ENCODE data around the gene BCO2. TPM values are rescaled to one million over a fixed set of nuclear protein-coding genes. Genes with fewer than 3 reads are reported as not detected.

BCO2 gene
- polyA plus RNA-seq, 1 donor from 2014 or later = 0.30 TPM

DNA sequence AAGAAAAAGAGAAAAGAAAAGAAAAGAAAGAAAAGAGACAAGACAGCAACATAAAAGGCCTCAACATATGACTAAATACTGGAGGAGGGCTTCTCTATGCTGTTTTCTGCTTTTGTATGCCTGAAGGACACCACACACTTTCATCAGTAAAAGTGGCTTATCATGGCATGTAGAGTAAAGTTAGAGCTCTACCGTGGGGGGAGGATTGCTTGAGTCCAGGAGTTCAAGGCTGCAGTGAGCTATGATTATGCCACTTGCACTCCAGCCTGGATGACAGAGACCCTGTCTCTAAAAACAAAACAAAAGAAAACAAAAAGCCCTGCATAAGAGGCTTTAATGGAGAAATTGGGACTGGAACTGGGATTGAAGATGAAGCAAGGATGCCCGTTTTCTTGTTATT lies 56.6 kb downstream of the BCO2 start:
- Mint-ChIP-seq H3K27ac (no peak overlapping the region), H3K4me3 (peak overlapping the region in 1 of 4 donors; percentile 14), H3K27me3 (no peaks in the 10 kb centered on the region), H3K4me1 (peaks cover 17 to 23% (median 21%) of the 10 kb centered on the region in 3 donors), H3K9me3 (no peaks in the 10 kb centered on the region), H3K36me3 (peaks cover 10% of the 10 kb centered on the region)

DNA sequence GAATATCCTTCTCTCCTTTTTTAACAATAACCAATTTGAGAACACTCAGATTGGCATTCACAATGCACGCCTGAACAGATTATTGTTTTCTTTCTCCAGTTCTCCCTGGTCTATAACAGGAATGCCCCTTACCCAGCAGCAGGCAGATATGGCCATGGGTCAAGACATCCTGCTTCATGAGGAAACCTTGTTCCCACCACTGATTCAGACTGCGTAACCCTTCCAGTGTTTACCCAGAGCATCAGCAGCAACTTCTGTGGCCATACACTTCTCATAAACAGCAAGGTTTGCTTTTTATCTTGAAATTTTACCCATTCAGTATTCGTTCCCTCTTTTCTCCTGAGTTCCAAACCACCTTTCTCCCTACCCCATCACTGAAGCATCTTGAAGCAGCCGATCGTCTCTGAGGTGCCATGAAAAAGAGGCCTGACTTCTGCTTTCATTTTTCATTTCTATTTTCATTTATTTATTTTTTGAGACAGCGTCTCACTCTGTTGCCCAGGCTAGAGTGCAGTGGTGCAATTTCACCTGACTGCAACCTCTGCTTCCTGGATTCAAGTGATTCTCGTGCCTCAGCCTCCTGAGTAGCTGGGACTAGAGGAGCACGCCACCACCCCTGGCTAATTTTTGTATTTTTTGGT lies 60.6 kb downstream of the BCO2 start:
- no peaks in the 10 kb centered on the region for H3K9me3 Mint-ChIP-seq
- peaks cover 6% of the 10 kb centered on the region for H3K36me3 Mint-ChIP-seq
- peaks cover 10 to 11% (median 11%) of the 10 kb centered on the region in 3 donors for H3K4me1 Mint-ChIP-seq
- peak overlapping the region; percentile 46 to 71 (median 58) for H3K4me3 Mint-ChIP-seq
- peak overlapping the region; percentile 1 to 92 (median 72) for H3K27ac Mint-ChIP-seq
- no peaks in the 10 kb centered on the region for H3K27me3 Mint-ChIP-seq

DNA sequence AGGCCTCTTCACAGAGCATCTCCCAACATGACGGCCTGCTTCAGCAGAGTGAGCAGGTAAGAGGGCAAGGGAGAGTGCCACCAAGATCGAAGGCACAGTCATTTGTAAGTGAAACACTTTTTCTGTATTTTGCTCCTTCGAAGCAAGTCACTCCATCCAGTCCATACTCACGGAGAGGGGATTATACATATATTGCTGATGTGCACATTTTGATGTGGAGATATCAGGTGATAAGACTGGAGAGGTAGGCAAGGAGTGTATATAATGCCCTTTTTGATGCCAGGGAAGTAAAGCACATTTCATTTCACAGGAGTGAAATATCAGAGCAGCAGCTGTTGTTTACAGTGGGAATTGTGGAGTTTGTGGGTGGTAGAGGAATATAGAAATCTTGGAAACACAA lies 62.1 kb downstream of the BCO2 start:
- Mint-ChIP-seq H3K27me3 (no peaks in the 10 kb centered on the region), H3K4me3 (no peak overlapping the region), H3K9me3 (no peaks in the 10 kb centered on the region), H3K36me3 (peaks cover 8% of the 10 kb centered on the region), H3K4me1 (peaks cover 10 to 11% (median 11%) of the 10 kb centered on the region in 3 donors), H3K27ac (no peak overlapping the region)

DNA sequence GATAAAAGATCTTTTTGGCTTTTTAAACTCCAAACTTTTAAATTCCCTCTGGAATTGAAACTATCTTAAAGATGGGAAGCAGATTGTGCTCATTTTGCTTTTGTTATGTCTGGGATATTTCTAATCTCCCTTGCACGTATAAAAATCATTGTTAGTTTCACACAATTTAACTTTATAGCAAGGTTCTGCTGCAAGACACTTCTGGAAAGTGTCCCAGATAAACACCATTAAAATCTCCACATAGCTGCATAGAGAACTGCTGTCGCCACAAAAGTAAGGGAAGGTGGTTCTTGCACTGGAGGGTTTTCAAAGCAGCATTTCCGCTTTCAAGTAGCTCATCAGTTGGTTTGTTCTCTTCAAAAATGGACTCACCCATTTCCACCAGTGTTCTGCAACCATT lies 62.7 kb downstream of the BCO2 start:
- H3K9me3 Mint-ChIP-seq = no peaks in the 10 kb centered on the region
- no peaks in the 10 kb centered on the region for H3K27me3 Mint-ChIP-seq
- no peak overlapping the region for H3K27ac Mint-ChIP-seq
- H3K4me1 Mint-ChIP-seq = peaks cover 10 to 11% (median 11%) of the 10 kb centered on the region in 3 donors
- peaks cover 8% of the 10 kb centered on the region for H3K36me3 Mint-ChIP-seq
- H3K4me3 Mint-ChIP-seq = no peak overlapping the region

DNA sequence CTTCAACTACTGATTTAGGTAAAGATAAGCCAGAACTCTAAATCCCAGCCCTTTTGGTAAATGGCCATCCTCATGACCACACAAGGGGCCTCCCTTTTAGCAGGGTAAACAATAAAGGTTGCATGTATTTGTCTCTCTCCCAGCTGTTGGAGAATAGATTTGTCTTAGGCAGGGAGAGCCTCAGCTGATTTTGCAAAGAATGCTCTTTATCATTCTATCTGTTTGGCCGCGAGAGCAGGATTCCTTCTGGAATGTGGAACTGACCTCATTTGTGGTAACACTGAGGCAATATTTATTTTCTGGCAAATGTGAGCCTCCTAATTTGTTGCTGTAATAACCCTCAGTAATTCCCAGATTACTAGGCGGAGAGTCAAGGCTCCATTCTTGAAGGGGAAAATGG lies 66.2 kb downstream of the BCO2 start:
- Mint-ChIP-seq H3K27ac (no peak overlapping the region), H3K4me3 (no peak overlapping the region), H3K4me1 (peaks cover 0 to 3% (median 1%) of the 10 kb centered on the region in 3 donors), H3K36me3 (peaks cover 5% of the 10 kb centered on the region), H3K27me3 (no peaks in the 10 kb centered on the region), H3K9me3 (peaks cover 0 to 6% (median 0%) of the 10 kb centered on the region in 3 donors)

DNA sequence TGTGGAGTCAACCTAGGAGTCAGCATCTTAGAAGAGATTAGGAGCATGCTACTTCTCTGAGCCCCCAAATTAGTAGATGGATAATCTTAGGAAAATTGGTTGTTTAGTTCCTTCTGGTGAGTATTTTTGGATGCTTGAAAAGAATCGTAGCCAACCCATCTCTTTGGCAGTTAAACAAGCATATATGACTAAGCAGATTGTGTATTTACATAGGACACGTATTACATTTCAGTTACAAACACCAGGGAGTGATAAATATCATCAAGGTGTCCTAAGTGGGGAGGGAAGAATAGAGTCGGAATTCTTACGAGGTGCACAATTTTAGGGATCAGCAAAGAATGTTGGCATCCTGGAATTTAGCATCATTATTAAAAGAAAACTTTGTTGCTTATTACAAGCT lies 71.9 kb downstream of the BCO2 start:
- H3K4me1 Mint-ChIP-seq = no peaks in the 10 kb centered on the region
- H3K27me3 Mint-ChIP-seq = no peaks in the 10 kb centered on the region
- H3K4me3 Mint-ChIP-seq = no peak overlapping the region

DNA sequence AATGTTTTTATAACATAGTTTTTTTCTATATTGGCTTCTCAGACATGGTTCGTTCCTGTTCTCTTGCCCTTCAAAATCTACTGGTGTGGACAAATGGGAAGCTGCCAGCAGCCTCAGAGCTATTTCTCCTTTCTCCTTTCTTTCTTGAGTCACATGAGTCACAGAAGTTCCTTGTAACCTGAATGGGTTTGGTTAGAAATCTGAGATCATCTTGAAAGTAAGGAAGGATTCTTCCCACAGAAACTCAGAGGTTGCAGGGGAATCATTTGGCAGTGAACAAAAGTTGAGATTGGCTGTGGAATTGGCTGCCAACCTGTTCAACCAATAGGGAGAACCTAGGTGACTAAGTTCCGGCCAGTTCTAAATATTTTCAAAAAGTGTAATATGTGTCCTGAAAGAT lies 72.9 kb downstream of the BCO2 start:
- Mint-ChIP-seq H3K27me3 (no peaks in the 10 kb centered on the region), H3K4me1 (no peaks in the 10 kb centered on the region), H3K27ac (no peak overlapping the region), H3K4me3 (no peak overlapping the region), H3K36me3 (peaks cover 5% of the 10 kb centered on the region), H3K9me3 (peaks cover 0 to 6% (median 0%) of the 10 kb centered on the region in 3 donors)

More for the DNA sequence above, 71.9 kb downstream of the BCO2 start:
- H3K27ac Mint-ChIP-seq = no peak overlapping the region
- peaks cover 0 to 6% (median 0%) of the 10 kb centered on the region in 3 donors for H3K9me3 Mint-ChIP-seq
- peaks cover 5% of the 10 kb centered on the region for H3K36me3 Mint-ChIP-seq

DNA sequence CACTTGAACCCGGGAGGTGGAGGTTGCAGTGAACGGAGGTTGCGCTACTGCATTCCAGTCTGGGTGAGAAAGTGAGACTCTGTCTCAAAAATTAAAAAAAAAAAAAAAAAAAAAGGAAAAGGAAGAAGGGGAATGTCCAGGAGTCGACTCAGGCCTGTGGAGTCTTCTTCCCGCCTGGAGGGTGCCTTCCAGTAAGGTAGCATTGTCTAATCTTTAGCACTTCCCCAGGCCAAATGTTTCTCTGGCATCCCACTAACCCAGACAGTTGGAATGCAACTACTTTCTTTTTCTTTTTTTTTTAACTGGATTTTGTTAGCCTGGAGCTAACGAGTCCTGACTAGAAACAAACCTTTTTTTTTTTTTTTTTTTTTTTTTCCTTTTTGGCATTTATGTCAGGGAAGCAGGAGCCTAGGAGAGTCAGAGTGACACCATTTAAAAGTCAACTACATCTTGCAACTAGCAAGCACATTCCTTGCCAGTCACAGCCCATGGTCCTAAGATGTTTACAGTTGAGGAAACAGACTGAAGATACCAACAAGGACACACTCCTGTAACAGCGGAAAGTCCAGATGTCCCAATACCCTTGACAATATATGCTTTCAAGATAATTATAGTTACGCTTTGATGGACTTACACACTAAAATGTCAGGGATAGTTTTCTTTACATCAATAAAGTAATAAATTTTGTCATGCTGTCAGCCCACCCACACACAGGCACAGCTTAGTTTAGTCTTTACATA lies 74.7 kb downstream of the BCO2 start:
- Mint-ChIP-seq H3K4me3 (no peak overlapping the region), H3K4me1 (no peaks in the 10 kb centered on the region), H3K9me3 (no peaks in the 10 kb centered on the region), H3K36me3 (peaks cover 5% of the 10 kb centered on the region), H3K27me3 (no peaks in the 10 kb centered on the region), H3K27ac (no peak overlapping the region)

DNA sequence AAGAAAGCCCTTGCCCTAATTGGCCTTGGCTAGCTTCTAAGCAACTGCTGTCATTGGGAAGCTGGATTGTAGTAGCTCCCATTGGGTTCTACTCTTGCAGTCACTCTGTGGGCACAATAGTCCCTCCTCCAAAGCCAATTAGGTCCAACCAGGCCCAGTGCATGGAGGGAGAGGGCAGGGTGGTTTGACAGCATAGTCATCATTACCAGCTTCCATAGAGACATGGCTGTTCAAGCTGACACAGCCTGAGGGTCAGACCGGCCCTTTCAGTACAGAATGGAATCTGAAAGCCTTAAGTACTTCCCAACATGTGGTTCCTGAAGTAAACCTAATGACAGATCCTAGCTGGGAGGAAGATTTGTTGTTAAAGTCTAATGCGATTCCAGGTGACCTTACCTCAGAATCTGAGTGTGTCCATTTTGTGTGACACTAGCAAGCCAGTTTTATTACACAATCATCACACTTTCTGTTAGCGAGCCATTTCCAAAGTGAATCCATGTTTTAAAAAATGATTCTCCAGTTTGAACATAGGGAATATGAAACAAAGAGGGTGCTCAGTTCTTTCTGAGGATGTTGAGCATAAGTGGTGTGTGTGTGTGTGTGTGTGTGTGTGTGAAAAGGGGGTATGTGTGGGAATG lies 78.4 kb downstream of the BCO2 start:
- no peaks in the 10 kb centered on the region for H3K27me3 Mint-ChIP-seq
- no peak overlapping the region for H3K27ac Mint-ChIP-seq
- H3K36me3 Mint-ChIP-seq = peaks cover 3% of the 10 kb centered on the region
- no peak overlapping the region for H3K4me3 Mint-ChIP-seq
- H3K9me3 Mint-ChIP-seq = no peaks in the 10 kb centered on the region
- H3K4me1 Mint-ChIP-seq = no peaks in the 10 kb centered on the region

DNA sequence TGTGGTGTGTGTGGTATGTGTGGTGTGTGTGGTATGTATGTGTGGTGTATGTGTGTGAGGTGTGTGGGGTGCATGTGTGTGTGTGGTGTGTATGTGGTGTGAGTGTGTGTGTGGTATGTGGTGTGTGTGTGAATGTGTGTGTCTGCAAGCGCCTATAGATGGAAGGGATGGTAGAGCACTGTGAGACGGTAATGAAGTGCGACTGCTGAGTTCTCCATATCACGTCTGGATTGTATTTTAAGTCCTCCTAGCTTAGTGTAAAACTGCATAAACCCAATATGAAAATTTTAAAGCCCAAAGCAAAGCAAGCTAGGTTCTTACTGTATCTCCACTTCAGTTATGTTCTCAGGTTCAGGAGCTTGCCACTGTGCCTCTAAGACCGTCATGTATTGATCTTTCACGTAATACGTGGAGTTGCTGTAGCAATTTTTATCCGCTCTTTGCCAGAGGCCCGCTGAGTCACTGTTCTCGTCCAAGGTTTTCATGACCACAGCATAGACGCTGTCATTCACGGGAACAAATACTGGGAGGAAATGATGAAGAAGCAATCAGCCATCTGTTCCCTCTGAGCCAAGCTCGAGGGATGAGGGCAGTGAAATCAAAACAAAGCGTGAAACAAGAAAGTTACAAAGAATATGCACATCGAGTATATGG lies 79.9 kb downstream of the BCO2 start:
- H3K27me3 Mint-ChIP-seq = no peaks in the 10 kb centered on the region
- no peak overlapping the region for H3K27ac Mint-ChIP-seq
- H3K9me3 Mint-ChIP-seq = no peaks in the 10 kb centered on the region
- no peaks in the 10 kb centered on the region for H3K36me3 Mint-ChIP-seq
- no peak overlapping the region for H3K4me3 Mint-ChIP-seq
- H3K4me1 Mint-ChIP-seq = no peaks in the 10 kb centered on the region

DNA sequence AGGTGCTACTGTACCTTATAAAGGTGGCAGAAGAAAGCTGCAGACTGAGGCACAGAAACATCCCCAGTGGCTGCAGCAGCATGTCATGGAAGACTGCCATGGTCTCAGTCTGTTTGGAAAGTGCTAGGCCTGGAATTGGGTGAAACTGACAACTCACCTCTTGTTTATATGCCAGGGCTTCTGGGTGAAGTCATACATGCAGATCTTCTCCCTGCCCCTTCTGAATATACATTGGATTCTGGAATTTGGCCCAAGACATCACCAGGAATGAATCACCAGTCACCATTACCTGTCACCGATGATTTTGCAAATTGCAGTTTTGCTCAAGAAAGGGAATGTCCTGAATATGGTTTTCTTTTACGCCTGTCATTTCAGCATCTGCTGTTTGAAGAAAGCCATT lies 85.2 kb downstream of the BCO2 start, which contains the start of gene PLET1:
Gene PLET1, minus strand, starts transcription at position 371 of the 400 bp plus-strand sequence. Its CDS starts 271 bp downstream, at position 100.
- H3K27ac Mint-ChIP-seq = peak within 1 kb of the TSS in 1 of 3 donors; percentile 48

DNA sequence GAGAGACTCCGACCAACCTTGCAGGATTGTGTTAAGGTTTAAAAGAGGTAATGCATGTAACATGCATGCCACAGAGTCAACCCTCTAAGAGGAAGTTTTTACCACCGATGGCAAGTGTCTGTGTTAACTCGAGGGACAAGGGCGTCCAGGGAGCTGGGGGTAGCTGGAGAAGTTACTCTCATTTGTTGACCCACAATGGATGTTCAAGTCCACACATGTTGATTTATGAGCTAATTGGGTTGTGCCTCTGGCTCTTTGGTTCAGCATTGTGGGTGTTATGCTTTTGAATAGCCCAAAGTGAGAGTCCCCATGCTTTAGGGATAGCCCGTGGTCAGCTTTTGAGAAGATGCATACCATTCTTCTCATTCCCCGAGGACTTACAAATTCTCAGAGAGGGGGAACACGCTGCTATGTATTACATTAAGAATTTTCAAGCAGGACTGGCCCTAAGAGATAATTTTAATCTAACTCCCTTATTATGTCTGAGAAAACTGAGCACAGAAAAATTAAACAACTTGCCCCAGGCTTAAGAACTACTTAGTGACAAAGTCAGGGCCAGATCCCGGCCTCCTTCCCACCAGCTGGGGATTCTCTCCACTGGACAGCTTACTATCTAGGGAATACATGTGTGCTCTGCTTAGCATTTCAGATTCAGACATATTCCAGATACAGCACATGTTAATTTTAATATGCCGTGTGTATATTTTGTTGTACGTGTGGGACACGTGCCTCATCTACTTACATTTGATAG lies 90.5 kb downstream of the BCO2 start:
- Mint-ChIP-seq H3K9me3 (no peaks in the 10 kb centered on the region), H3K4me3 (no peak overlapping the region), H3K4me1 (peaks cover 0 to 2% (median 0%) of the 10 kb centered on the region in 3 donors), H3K36me3 (no peaks in the 10 kb centered on the region), H3K27ac (no peak overlapping the region), H3K27me3 (no peaks in the 10 kb centered on the region)

More for the DNA sequence above, 85.2 kb downstream of the BCO2 start, which contains the start of gene PLET1:
- Mint-ChIP-seq H3K36me3 (no peaks in the 10 kb centered on the region), H3K4me3 (no peak within 1 kb of the TSS), H3K9me3 (no peaks in the 10 kb centered on the region), H3K4me1 (no peaks in the 10 kb centered on the region), H3K27me3 (no peaks in the 10 kb centered on the region)

DNA sequence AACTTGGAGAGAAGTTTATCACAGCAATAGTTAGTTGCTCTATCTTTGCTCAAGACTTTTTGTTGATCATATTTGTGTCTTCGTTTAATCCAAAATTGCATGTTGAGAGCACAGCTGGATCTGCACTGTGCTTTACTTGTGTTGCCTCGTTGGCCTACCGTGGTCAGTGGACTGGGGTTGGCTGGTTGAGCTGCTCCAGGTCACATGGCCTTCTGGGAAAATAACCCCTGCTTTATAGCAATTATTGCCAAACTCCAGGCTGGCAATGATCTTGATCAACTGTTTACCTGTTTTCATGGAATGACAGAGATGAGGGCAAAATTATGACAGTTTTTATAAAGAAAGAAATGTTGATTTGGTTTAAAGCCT lies 91.1 kb downstream of the BCO2 start:
- Mint-ChIP-seq H3K4me3 (no peak overlapping the region), H3K9me3 (no peaks in the 10 kb centered on the region), H3K36me3 (peaks cover 1% of the 10 kb centered on the region), H3K4me1 (peaks cover 3 to 8% (median 3%) of the 10 kb centered on the region in 3 donors), H3K27ac (no peak overlapping the region), H3K27me3 (no peaks in the 10 kb centered on the region)

DNA sequence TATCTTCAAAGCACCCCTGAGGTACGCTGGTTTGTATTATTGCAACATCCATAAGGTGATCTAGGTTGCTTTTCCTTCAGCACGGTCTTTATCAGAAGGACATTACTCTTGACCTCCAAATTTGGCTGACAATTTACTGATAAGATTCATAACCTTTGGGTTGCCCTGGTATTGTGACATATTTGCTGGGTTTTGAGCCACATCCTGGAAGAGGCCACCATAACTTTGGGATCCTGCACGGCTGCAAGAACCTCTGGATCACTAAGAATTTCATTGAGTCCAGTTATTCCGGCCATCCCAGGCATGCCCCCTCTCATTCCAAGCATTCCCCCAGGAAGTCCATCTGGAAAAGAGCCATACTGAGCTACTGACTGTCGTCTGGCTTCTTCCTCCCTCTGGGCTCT lies 91.9 kb downstream of the BCO2 start:
- Mint-ChIP-seq H3K4me3 (no peak overlapping the region), H3K36me3 (peaks cover 1% of the 10 kb centered on the region), H3K4me1 (peaks cover 3 to 11% (median 7%) of the 10 kb centered on the region in 3 donors), H3K9me3 (no peaks in the 10 kb centered on the region), H3K27ac (no peak overlapping the region), H3K27me3 (no peaks in the 10 kb centered on the region)
